Measurements from ENCODE around the gene PES1. TPM values are rescaled to one million over a fixed set of nuclear protein-coding genes. Genes with fewer than 3 reads are reported as not detected.

PES1 gene
- total RNA-seq, 1 experiment from 2014 or later = 167 TPM

DNA sequence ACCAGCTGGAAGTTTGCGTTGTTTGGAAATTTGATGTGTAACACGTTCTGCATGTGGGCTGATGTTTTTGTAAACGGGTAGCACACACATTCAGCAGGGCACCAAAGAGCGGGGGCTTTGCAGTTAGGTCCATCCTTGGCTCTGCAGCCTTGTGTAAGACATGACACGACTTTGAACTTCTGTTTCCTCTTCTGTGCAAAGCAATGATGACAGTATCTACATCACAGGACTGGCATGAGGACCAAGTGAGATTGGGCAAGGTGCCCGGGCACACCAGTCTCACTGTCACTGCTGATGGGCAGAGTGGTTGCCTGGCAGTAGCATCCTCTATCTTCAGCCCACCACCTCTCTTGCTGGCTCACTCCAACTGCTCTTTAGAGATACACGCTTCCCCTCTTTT is 18.6 kb upstream of the PES1 start:
- no peak for ATAC-seq
- Histone ChIP-seq H3K4me3 (replicated peaks in 1 of 2; ENCODE audit: low read depth in 1 of 2, low read length in 2 of 2) (no peak overlapping the region), H3K79me2 (ENCODE audit: insufficient read depth, low read length) (no peaks in the 10 kb centered on the region), H4K20me1 (ENCODE audit: insufficient read depth) (no peaks in the 10 kb centered on the region), H3K4me2 (ENCODE audit: low read length) (no peak overlapping the region), H2AFZ (ENCODE audit: low read depth, low read length, poor library complexity, severe bottlenecking) (no peak overlapping the region), H3K27ac (ENCODE audit: low read depth, low read length) (no peak overlapping the region), H3K9me2 (ENCODE audit: insufficient read depth) (no peaks in the 10 kb centered on the region), H3K9ac (ENCODE audit: low read length) (no peak overlapping the region), H3K36me3 (ENCODE audit: control insufficient read depth in 1 of 2, insufficient read depth in 2 of 2, low read length in 2 of 2) (no peaks in the 10 kb centered on the region), H3K9me3 (ENCODE audit: control insufficient read depth in 1 of 2, insufficient read depth in 1 of 2, low read depth in 1 of 2, low read length in 2 of 2) (no peaks in the 10 kb centered on the region), H3K4me1 (ENCODE audit: control insufficient read depth in 1 of 2, insufficient read depth in 2 of 2, low read length in 2 of 2) (peaks cover 22 to 45% of the 10 kb centered on the region in 2 experiments), H3K27me3 (ENCODE audit: insufficient read depth, low read length) (no peaks in the 10 kb centered on the region)
- ChIA-PET POLR2A (no interaction called here), CTCF (interaction anchor here (1.0 to 1.4 kb wide), 2 partner anchors 24 to 145 kb away, joined by 3 to 5 read pairs; no protein-coding TSS in a partner anchor), RAD21 (ENCODE audit: low non-redundant PET in 1 of 2, low total read pairs in 2 of 2, uncharacterized antibody in 2 of 2, unreplicated experiment in 2 of 2) (no interaction called here)
- TF ChIP-seq SRF (IDR thresholded peaks at IDR 0.05; ENCODE audit: low read depth) (no peak), FOSL1 (IDR thresholded peaks at IDR 0.05; ENCODE audit: low read depth) (no peak), SP1 (IDR thresholded peaks at IDR 0.05; ENCODE audit: low read depth) (no peak), EZH2phosphoT487 (IDR thresholded peaks at IDR 0.05; ENCODE audit: borderline replicate concordance) (no peak), CBX3 (IDR thresholded peaks at IDR 0.05; ENCODE audit: low read depth) (no peak), RAD21 (IDR thresholded peaks at IDR 0.05; ENCODE audit: low read depth) (no peak), JUND (IDR thresholded peaks at IDR 0.05) (no peak), POLR2A (IDR thresholded peaks at IDR 0.05; ENCODE audit: borderline replicate concordance, extremely low read depth, insufficient read depth, insufficient read length) (no peak), EZH2 (IDR thresholded peaks at IDR 0.05) (no peak), TCF7L2 (IDR thresholded peaks at IDR 0.05; ENCODE audit: borderline replicate concordance, extremely low read depth, insufficient read depth, insufficient read length) (no peak), ELF1 (IDR thresholded peaks at IDR 0.05; ENCODE audit: borderline replicate concordance, low read depth) (no peak), YY1 (IDR thresholded peaks at IDR 0.05; ENCODE audit: extremely low read depth, insufficient replicate concordance, low read depth, low read length) (no peak), SIN3A (IDR thresholded peaks at IDR 0.05; ENCODE audit: low read depth) (no peak), ZFX (IDR thresholded peaks at IDR 0.05) (no peak)
- TF ChIP-seq, protein P1, sequence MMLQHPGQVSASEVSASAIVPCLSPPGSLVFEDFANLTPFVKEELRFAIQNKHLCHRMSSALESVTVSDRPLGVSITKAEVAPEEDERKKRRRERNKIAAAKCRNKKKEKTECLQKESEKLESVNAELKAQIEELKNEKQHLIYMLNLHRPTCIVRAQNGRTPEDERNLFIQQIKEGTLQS (IDR thresholded peaks at IDR 0.05) = no peak
- TF ChIP-seq, protein P2, sequence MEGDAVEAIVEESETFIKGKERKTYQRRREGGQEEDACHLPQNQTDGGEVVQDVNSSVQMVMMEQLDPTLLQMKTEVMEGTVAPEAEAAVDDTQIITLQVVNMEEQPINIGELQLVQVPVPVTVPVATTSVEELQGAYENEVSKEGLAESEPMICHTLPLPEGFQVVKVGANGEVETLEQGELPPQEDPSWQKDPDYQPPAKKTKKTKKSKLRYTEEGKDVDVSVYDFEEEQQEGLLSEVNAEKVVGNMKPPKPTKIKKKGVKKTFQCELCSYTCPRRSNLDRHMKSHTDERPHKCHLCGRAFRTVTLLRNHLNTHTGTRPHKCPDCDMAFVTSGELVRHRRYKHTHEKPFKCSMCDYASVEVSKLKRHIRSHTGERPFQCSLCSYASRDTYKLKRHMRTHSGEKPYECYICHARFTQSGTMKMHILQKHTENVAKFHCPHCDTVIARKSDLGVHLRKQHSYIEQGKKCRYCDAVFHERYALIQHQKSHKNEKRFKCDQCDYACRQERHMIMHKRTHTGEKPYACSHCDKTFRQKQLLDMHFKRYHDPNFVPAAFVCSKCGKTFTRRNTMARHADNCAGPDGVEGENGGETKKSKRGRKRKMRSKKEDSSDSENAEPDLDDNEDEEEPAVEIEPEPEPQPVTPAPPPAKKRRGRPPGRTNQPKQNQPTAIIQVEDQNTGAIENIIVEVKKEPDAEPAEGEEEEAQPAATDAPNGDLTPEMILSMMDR (IDR thresholded peaks at IDR 0.05 in 2 of 3, conservative IDR thresholded peaks at IDR 0.05 in 1 of 3; ENCODE audit: borderline replicate concordance in 1 of 3, insufficient read depth in 1 of 3, low read depth in 2 of 3, low read length in 2 of 3) = no peak
- TF ChIP-seq, protein P3, sequence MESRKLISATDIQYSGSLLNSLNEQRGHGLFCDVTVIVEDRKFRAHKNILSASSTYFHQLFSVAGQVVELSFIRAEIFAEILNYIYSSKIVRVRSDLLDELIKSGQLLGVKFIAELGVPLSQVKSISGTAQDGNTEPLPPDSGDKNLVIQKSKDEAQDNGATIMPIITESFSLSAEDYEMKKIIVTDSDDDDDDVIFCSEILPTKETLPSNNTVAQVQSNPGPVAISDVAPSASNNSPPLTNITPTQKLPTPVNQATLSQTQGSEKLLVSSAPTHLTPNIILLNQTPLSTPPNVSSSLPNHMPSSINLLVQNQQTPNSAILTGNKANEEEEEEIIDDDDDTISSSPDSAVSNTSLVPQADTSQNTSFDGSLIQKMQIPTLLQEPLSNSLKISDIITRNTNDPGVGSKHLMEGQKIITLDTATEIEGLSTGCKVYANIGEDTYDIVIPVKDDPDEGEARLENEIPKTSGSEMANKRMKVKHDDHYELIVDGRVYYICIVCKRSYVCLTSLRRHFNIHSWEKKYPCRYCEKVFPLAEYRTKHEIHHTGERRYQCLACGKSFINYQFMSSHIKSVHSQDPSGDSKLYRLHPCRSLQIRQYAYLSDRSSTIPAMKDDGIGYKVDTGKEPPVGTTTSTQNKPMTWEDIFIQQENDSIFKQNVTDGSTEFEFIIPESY (IDR thresholded peaks at IDR 0.05; ENCODE audit: extremely low read depth, insufficient replicate concordance, low read length) = no peak
- TF ChIP-seq, protein P4, sequence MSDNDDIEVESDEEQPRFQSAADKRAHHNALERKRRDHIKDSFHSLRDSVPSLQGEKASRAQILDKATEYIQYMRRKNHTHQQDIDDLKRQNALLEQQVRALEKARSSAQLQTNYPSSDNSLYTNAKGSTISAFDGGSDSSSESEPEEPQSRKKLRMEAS (IDR thresholded peaks at IDR 0.05) = no peak
- no TSS peak for BruUV-seq (replicated peaks)
- intact Hi-C loops (cut with micrococcal nuclease) = no loop called here
- DNase-seq (ENCODE audit: low read depth, low spot score) = no peak

All from HCT116 (cell line).